NB4 (cell line): ENCODE results near the gene MAP3K13.
"Not testable (repeated sequence)": the region's sequence is repeated elsewhere in the genome, so short reads cannot be mapped to it uniquely, and the experiment has no call there.

Source experiments
- CTCF ChIP-seq: IDR thresholded peaks from one replicate; pipeline ENCODE4 v1.5.1; 2012; ENCODE audit warnings: low read depth, low read length
- MAX ChIP-seq: IDR thresholded peaks from 2 replicates; pipeline ENCODE4 v1.6.1; 2011; ENCODE audit warnings: low read depth, low read length
- MYC ChIP-seq: IDR thresholded peaks from 2 replicates; pipeline ENCODE4 v1.6.1; 2011; ENCODE audit warnings: low read depth, low read length
- POLR2A ChIP-seq: IDR thresholded peaks from 2 replicates; pipeline ENCODE4 v1.6.1; 2011; ENCODE audit warnings: mild to moderate bottlenecking; ENCODE audit not compliant: insufficient read length; ENCODE audit errors: extremely low read depth

- TF ChIP-seq POLR2A, CTCF, MAX, MYC: not testable (repeated sequence)
Observed at GRCh38 chr3:185418561-185418977, 55.6 kb downstream of the MAP3K13 start.
